ENCODE data around the gene HMGCL.
"Not testable (repeated sequence)": the region's sequence is repeated elsewhere in the genome, so short reads cannot be mapped to it uniquely, and the experiment has no call there.

HMGCL gene

GRCh38 chr1:23798662-23799142 lies 26.5 kb downstream of the HMGCL start:
- no peak for DNase-seq (ENCODE audit: low read depth)
- H3K4me3 ChIP-seq (ENCODE audit: low read depth, low read length): peak overlapping the region; percentile 68
- TF ChIP-seq CTCF (IDR thresholded peaks at IDR 0.05; ENCODE audit: control insufficient read depth, extremely low read depth, insufficient read depth): no peak

GRCh38 chr1:23797478-23798448 lies 27.5 kb downstream of the HMGCL start:
- H3K4me3 ChIP-seq (ENCODE audit: low read depth, low read length): no peak overlapping the region
- TF ChIP-seq CTCF (IDR thresholded peaks at IDR 0.05; ENCODE audit: control insufficient read depth, extremely low read depth, insufficient read depth): no peak
- DNase-seq (ENCODE audit: low read depth): no peak

- DNase-seq (ENCODE audit: low read depth): no peak
- H3K4me3 ChIP-seq (ENCODE audit: low read depth, low read length): no peak overlapping the region
- peak; percentile 49 for TF ChIP-seq CTCF (IDR thresholded peaks at IDR 0.05; ENCODE audit: control insufficient read depth, extremely low read depth, insufficient read depth)
Observed at GRCh38 chr1:23796466-23797271, 28.6 kb downstream of the HMGCL start.

GRCh38 chr1:23795676-23796465 lies 29.4 kb downstream of the HMGCL start:
- no peak overlapping the region for H3K4me3 ChIP-seq (ENCODE audit: low read depth, low read length)
- no peak for DNase-seq (ENCODE audit: low read depth)
- TF ChIP-seq CTCF (IDR thresholded peaks at IDR 0.05; ENCODE audit: control insufficient read depth, extremely low read depth, insufficient read depth): no peak

GRCh38 chr1:23794732-23795182 lies 30.5 kb downstream of the HMGCL start:
- H3K4me3 ChIP-seq (ENCODE audit: low read depth, low read length); DNase-seq (ENCODE audit: low read depth): not testable (repeated sequence)

GRCh38 chr1:23793861-23794731 lies 31.1 kb downstream of the HMGCL start:
- DNase-seq (ENCODE audit: low read depth): no peak
- TF ChIP-seq CTCF (IDR thresholded peaks at IDR 0.05; ENCODE audit: control insufficient read depth, extremely low read depth, insufficient read depth): no peak
- H3K4me3 ChIP-seq (ENCODE audit: low read depth, low read length): no peak overlapping the region

All from LNCaP clone FGC (cell line).